ENCODE measurements around the gene BEST1. TPM values are rescaled to one million over a fixed set of nuclear protein-coding genes. Genes with fewer than 3 reads are reported as not detected.

Gene BEST1
- total RNA-seq, 4 donors from 2014 or later = 0.08 to 2.7 (median 0.39) TPM

- WGBS, 2 donors = 3 to 8% methylated on average over 4 to 6 of the region's 8 CpGs
- Histone ChIP-seq H3K4me1 (peaks cover 0 to 30% (median 7%) of the 10 kb centered on the region in 3 donors), H3K27ac (no peak overlapping the region), H3K36me3 (no peaks in the 10 kb centered on the region), H3K9me3 (no peaks in the 10 kb centered on the region), H3K4me3 (no peak overlapping the region), H3K27me3 (peaks cover 0 to 5% (median 0%) of the 10 kb centered on the region in 4 donors)
- DNase-seq = no peak
- TF ChIP-seq, protein P1, sequence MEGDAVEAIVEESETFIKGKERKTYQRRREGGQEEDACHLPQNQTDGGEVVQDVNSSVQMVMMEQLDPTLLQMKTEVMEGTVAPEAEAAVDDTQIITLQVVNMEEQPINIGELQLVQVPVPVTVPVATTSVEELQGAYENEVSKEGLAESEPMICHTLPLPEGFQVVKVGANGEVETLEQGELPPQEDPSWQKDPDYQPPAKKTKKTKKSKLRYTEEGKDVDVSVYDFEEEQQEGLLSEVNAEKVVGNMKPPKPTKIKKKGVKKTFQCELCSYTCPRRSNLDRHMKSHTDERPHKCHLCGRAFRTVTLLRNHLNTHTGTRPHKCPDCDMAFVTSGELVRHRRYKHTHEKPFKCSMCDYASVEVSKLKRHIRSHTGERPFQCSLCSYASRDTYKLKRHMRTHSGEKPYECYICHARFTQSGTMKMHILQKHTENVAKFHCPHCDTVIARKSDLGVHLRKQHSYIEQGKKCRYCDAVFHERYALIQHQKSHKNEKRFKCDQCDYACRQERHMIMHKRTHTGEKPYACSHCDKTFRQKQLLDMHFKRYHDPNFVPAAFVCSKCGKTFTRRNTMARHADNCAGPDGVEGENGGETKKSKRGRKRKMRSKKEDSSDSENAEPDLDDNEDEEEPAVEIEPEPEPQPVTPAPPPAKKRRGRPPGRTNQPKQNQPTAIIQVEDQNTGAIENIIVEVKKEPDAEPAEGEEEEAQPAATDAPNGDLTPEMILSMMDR (IDR thresholded peaks at IDR 0.05) = peak; percentile 73 to 91 (median 87)
- no peak for TF ChIP-seq POLR2A (IDR thresholded peaks at IDR 0.05)
- intact Hi-C loops (cut with DNase I) = loop anchor here (5.0 kb wide), 3 partner anchors 50 to 150 kb away; no protein-coding TSS in a partner anchor
Observed at GRCh38 chr11:61947486-61948210, 2.5 kb upstream of the BEST1 start.

- Histone ChIP-seq H3K4me1 (peaks cover 0 to 30% (median 7%) of the 10 kb centered on the region in 3 donors), H3K27me3 (peaks cover 0 to 10% (median 0%) of the 10 kb centered on the region in 4 donors), H3K4me3 (no peak overlapping the region), H3K9me3 (no peaks in the 10 kb centered on the region), H3K36me3 (no peaks in the 10 kb centered on the region), H3K27ac (no peak overlapping the region)
- no peak for TF ChIP-seq POLR2A (IDR thresholded peaks at IDR 0.05)
- TF ChIP-seq, protein P1 (IDR thresholded peaks at IDR 0.05) = no peak
- WGBS, 2 donors = 66 to 77% methylated on average over 7 of the region's 7 CpGs
- intact Hi-C loops (cut with DNase I) = loop anchor here (5.0 kb wide), 3 partner anchors 51 to 151 kb away; no protein-coding TSS in a partner anchor
- DNase-seq = no peak
Observed at GRCh38 chr11:61948505-61948904, 1.6 kb upstream of the BEST1 start.

GRCh38 chr11:61949169-61950034 lies 749 bp upstream of the BEST1 start:
- TF ChIP-seq POLR2A (IDR thresholded peaks at IDR 0.05) = no peak
- TF ChIP-seq, protein P1 (IDR thresholded peaks at IDR 0.05) = no peak
- WGBS, 2 donors = 40 to 49% methylated on average over 6 to 7 of the region's 9 CpGs
- Histone ChIP-seq H3K9me3 (no peaks in the 10 kb centered on the region), H3K36me3 (no peaks in the 10 kb centered on the region), H3K4me3 (no peak overlapping the region), H3K27me3 (peaks cover 0 to 19% (median 0%) of the 10 kb centered on the region in 4 donors), H3K4me1 (peaks cover 1 to 35% (median 7%) of the 10 kb centered on the region in 3 donors), H3K27ac (peak overlapping the region in 3 of 4 donors; percentile 36 to 62 (median 55))
- no peak for DNase-seq
- intact Hi-C loops (cut with DNase I) = loop anchor here (5.0 kb wide), 3 partner anchors 52 to 152 kb away; no protein-coding TSS in a partner anchor

- no peak for DNase-seq
- Histone ChIP-seq H3K36me3 (no peaks in the 10 kb centered on the region), H3K4me1 (peaks cover 16 to 57% (median 20%) of the 10 kb centered on the region in 3 donors), H3K9me3 (no peaks in the 10 kb centered on the region), H3K27me3 (peaks cover 0 to 41% (median 0%) of the 10 kb centered on the region in 4 donors), H3K4me3 (no peak overlapping the region), H3K27ac (no peak overlapping the region)
- TF ChIP-seq, protein P1 (IDR thresholded peaks at IDR 0.05) = no peak
- TF ChIP-seq POLR2A (IDR thresholded peaks at IDR 0.05) = no peak
- intact Hi-C loops (cut with DNase I) = no loop called here
- 85 to 86% methylated on average over 5 to 9 of the region's 11 CpGs for WGBS, 2 donors
Observed at GRCh38 chr11:61951484-61952135, 1.5 kb downstream of the BEST1 start.

Data from esophagus squamous epithelium (tissue), 5 donors.